Measurements from ENCODE around the gene MYOT. TPM values are rescaled to one million over a fixed set of nuclear protein-coding genes. Genes with fewer than 3 reads are reported as not detected.

Gene MYOT
- total and polyA plus RNA-seq, 2 of the 4 experiments (the other 2 are of a cell fraction): not detected

DNA sequence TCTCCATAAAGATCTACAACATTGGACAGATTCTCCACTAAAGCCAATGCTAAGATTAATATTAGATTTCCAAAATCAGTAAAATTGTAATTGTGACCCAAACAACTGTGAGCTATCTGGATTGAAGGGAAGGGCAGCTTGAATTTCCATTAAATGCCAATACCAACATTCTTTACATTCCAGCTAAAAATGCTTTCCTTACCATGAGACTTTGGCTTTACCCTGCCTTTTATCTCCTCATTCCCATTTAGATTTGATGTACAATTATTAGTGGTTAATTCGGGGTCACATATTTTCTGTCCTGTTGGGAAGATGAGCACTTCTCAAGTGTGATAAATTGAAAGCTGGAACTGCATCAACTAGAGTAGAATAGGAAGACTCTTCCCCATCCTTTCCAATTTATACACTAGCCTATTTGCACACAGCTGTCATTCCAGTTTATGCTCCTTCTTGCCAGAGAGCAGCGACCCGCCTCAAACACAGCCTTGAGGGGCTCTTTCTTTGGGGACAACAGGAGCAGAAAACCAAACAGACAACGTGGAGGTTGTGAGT, 33.1 kb upstream of the MYOT start:
- Histone ChIP-seq H3K4ac (ENCODE audit: low read depth, low read length) (no peak overlapping the region), H3K18ac (ENCODE audit: low read depth, low read length) (no peak overlapping the region), H3K14ac (replicated peaks; ENCODE audit: low read depth, low read length) (no peak overlapping the region), H2BK15ac (ENCODE audit: low read depth, low read length) (no peak overlapping the region), H4K5ac (ENCODE audit: low read depth, low read length) (no peak overlapping the region), H2AK5ac (ENCODE audit: low read depth, low read length) (no peak overlapping the region), H2BK5ac (ENCODE audit: low read depth, low read length, poor library complexity, severe bottlenecking) (no peak overlapping the region), H2BK120ac (ENCODE audit: low read depth, low read length) (no peak overlapping the region), H2AK9ac (replicated peaks; ENCODE audit: low read depth, low read length, poor library complexity) (no peak overlapping the region), H3K36me3 (ENCODE audit: control insufficient read depth, insufficient read depth, low read length) (no peaks in the 10 kb centered on the region), H3K4me2 (ENCODE audit: low read depth, low read length) (no peak overlapping the region), H2AFZ (replicated peaks; ENCODE audit: low read length, poor library complexity) (no peak overlapping the region), H4K8ac (ENCODE audit: low read depth in 2 of 2, low read length in 2 of 2) (no peak overlapping the region), H3K9ac (ENCODE audit: low read depth, low read length) (no peak overlapping the region), H2BK20ac (ENCODE audit: low read depth, low read length) (no peak overlapping the region), H3K23ac (ENCODE audit: low read depth, low read length) (no peak overlapping the region), H4K20me1 (ENCODE audit: insufficient read depth, low read length) (no peaks in the 10 kb centered on the region), H3K9me1 (ENCODE audit: insufficient read depth, low read length) (no peaks in the 10 kb centered on the region), H3K4me3 (ENCODE audit: insufficient read depth, low read depth, low read length) (no peak overlapping the region), H3K27ac (ENCODE audit: insufficient read depth, low read length) (no peak overlapping the region), H3K4me1 (ENCODE audit: control insufficient read depth, insufficient read depth, low read length) (no peaks in the 10 kb centered on the region), H3K79me1 (ENCODE audit: low read depth in 1 of 2, low read length in 2 of 2) (no peaks in the 10 kb centered on the region), H3K9me3 (ENCODE audit: control insufficient read depth, insufficient read depth, low read length) (no peaks in the 10 kb centered on the region), H3K27me3 (ENCODE audit: control insufficient read depth, insufficient read depth, low read length) (no peaks in the 10 kb centered on the region; the same call in 1 of the 2 replicates), H3K56ac (ENCODE audit: extremely low read depth, insufficient read depth, low read length) (no peak overlapping the region), H4K91ac (ENCODE audit: insufficient read depth, low read depth, low read length) (no peak overlapping the region)
- ATAC-seq (ENCODE audit: low read depth) (no peak), DNase-seq (no peak)
- CTCF ChIA-PET: no interaction called here
- POLR2A ChIA-PET (ENCODE audit: unreplicated experiment): no interaction called here
- BruUV-seq (replicated peaks): no TSS peak
- no peak for TF ChIP-seq CEBPB (IDR thresholded peaks at IDR 0.05; ENCODE audit: low read depth, low read length)
- no peak for TF ChIP-seq MXI1 (IDR thresholded peaks at IDR 0.05; ENCODE audit: borderline replicate concordance, low read depth, low read length)
- no peak for TF ChIP-seq SMC3 (IDR thresholded peaks at IDR 0.05; ENCODE audit: low read depth, low read length)
- no peak for TF ChIP-seq NFE2L2 (IDR thresholded peaks at IDR 0.05; ENCODE audit: low read depth, low read length)
- no peak for TF ChIP-seq FOS (IDR thresholded peaks at IDR 0.05; ENCODE audit: low read depth, low read length)
- TF ChIP-seq MAZ (IDR thresholded peaks at IDR 0.05; ENCODE audit: borderline replicate concordance, low read depth, low read length): no peak
- TF ChIP-seq, protein P1, sequence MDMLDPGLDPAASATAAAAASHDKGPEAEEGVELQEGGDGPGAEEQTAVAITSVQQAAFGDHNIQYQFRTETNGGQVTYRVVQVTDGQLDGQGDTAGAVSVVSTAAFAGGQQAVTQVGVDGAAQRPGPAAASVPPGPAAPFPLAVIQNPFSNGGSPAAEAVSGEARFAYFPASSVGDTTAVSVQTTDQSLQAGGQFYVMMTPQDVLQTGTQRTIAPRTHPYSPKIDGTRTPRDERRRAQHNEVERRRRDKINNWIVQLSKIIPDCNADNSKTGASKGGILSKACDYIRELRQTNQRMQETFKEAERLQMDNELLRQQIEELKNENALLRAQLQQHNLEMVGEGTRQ (IDR thresholded peaks at IDR 0.05; ENCODE audit: low read depth, low read length): no peak
- TF ChIP-seq RAD21 (IDR thresholded peaks at IDR 0.05; ENCODE audit: low read length): no peak
- TF ChIP-seq CHD1 (IDR thresholded peaks at IDR 0.05; ENCODE audit: low read depth, low read length): no peak
- TF ChIP-seq MAFK (IDR thresholded peaks at IDR 0.05; ENCODE audit: low read depth, low read length): no peak
- TF ChIP-seq, protein P2, sequence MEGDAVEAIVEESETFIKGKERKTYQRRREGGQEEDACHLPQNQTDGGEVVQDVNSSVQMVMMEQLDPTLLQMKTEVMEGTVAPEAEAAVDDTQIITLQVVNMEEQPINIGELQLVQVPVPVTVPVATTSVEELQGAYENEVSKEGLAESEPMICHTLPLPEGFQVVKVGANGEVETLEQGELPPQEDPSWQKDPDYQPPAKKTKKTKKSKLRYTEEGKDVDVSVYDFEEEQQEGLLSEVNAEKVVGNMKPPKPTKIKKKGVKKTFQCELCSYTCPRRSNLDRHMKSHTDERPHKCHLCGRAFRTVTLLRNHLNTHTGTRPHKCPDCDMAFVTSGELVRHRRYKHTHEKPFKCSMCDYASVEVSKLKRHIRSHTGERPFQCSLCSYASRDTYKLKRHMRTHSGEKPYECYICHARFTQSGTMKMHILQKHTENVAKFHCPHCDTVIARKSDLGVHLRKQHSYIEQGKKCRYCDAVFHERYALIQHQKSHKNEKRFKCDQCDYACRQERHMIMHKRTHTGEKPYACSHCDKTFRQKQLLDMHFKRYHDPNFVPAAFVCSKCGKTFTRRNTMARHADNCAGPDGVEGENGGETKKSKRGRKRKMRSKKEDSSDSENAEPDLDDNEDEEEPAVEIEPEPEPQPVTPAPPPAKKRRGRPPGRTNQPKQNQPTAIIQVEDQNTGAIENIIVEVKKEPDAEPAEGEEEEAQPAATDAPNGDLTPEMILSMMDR (conservative IDR thresholded peaks at IDR 0.05; ENCODE audit: low read depth, low read length): no peak
- TF ChIP-seq, protein P3, sequence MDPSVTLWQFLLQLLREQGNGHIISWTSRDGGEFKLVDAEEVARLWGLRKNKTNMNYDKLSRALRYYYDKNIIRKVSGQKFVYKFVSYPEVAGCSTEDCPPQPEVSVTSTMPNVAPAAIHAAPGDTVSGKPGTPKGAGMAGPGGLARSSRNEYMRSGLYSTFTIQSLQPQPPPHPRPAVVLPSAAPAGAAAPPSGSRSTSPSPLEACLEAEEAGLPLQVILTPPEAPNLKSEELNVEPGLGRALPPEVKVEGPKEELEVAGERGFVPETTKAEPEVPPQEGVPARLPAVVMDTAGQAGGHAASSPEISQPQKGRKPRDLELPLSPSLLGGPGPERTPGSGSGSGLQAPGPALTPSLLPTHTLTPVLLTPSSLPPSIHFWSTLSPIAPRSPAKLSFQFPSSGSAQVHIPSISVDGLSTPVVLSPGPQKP (IDR thresholded peaks at IDR 0.05; ENCODE audit: borderline replicate concordance, low read depth, low read length): no peak
- dilution Hi-C loops (cut with HindIII; ENCODE audit: low sequenced_read_pairs, unreplicated experiment) (no loop called here), intact Hi-C loops (cut with micrococcal nuclease) (no loop called here), in situ Hi-C loops (cut with MboI; ENCODE audit: low sequenced_read_pairs) (no loop called here)
- no CpG with 5 or more reads among the region's 4 CpGs for WGBS, 2 experiments (ENCODE audit: extremely low coverage in 2 of 2, insufficient read length in 1 of 2)
